HG02642 (cell line): Measurements from ENCODE around the gene FASN.
A peak's percentile ranks its signal among the peaks of the same experiment; 100 is the strongest.
"Not testable (repeated sequence)": the region's sequence is repeated elsewhere in the genome, so short reads cannot be mapped to it uniquely, and the experiment has no call there.

Experiments used
- ATAC-seq: cut with Tn5 transposase; IDR thresholded peaks from one replicate; pipeline ENCODE4 v1.9.1; 2021; ENCODE audit warnings: mild to moderate bottlenecking; ENCODE audit not compliant: unreplicated experiment, poor library complexity

The FASN gene

DNA sequence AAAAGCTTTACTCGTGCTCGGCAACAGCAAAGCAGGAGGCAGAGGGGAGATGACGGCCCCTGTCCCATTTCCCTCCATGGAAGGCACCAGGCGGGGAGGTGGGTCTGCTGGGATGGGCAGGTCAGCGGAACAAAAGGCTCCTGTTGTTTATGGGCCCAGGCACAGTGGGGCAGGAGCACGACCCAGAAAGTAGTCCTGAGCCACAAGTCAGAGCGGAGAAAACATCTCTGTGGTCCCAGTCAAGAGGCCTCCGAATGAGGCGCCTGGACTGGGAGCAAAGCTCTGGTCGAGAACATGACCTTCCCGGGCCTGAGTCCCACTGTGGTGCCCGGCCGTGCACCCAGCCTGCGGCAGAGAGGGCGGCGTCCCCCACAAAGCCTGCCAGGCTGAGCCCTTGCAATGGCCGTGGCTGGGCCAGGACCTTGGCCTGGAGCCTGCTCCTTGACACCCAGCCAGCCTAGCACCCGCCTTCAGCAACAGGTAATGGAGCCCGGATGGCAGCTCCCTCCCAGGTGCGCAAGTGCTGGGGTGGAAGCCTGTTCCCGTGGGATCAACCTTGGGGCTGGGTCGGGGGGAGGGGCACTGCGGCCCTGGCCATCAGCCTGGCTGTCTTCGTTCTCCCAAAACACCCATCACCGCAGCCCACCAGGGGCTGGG is 50.0 kb downstream of the FASN start:
- ATAC-seq, result no peak

DNA sequence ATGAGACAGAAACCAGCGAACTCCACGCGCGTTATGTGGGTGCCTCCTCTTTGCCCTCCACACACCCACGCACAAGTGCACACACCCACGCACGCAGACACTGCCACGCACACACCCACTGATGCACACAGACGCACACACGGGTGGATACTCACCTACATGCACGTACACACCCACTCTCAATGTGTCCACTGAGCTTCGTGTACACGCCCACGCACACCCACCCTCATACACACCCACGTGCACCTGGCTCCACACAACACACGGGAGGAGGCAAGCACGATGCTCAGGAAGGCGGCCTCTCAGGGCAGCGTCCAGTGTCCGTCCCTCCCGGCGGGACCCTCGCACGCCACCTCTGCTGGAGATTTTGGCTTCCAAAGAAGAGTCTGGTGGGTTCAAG is 50.7 kb downstream of the FASN start:
- no peak for ATAC-seq

DNA sequence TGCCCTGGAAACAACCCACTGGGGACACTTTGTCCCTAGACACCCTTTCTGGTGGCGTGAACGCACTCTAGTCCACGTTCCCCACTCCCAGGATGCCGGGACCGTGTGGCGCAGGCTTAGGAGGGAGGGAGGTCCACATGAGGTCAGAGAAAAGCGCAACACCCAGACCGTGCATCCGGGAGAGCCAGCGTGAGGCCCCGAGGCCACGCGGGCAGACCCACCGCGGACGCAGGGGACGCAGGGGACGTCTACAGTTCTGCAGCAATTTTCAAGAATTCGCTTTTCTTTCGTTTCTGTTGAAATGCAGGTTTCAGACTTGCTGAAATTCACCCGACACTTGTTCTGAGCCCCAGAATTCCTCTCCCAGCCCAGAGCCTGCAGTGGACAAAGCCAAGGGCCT is 51.1 kb downstream of the FASN start:
- no peak for ATAC-seq

DNA sequence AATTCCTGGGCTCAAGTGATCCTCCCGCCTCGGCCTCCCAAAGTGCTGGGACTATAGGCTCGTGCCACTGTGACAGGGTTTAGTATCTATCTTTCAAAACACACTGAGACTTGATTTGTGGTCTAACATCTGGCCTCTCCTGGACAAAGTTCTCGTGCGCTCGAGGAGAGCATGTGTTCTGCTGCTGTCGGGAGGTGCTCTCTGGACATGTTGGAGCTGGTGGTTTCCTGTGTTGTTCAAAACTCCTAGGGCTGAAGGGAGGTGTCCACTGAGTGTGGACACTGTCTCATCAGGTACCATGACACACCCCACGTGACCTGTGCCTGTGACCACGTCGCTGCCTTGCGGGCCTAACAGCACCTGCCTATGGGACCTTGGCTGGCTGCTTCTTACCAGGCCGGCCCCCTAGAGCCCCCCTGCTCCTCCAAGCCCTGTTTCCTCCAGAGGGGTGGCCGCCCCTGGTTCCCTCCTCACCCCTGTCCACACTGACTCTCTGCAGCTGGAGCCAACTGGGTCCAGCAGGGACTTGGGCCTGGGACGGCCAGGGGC is 52.0 kb downstream of the FASN start:
- ATAC-seq, result no peak

DNA sequence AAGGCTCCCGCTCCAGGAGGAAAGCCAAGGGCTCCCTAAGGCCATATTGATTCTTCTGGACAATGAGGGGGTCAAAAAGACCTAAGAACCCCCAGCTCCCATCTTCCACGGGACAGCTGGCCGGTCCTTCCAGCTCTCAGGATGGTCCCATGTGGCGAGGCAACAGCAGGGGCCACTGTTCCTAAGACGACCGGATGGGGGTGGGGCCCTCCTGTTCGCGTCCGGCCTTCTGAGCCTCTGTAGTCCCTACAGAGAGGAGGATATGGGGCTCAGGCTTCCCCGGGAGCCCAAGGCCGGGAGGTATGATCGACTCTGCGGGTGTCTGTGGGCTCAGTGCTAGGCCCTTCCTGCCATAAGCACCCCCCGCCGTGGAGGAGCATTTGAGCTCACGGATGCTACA is 54.5 kb downstream of the FASN start:
- no peak for ATAC-seq

DNA sequence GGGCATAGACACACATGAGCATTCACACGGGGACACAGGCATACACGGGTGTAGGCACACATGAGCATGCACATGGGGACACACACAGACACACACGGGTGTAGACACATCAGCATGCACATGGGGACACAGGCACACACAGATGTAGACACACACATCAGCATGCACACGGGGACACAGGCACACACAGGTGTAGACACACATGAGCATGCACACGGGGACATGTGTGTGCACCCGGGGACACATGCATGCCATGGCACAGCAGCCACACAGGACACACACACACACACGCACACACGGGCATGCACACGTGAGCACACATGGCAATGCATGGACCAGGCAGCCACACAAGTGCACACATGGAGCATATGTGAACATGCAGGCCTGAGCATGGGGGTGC is 55.4 kb downstream of the FASN start:
- ATAC-seq, result no peak

- no peak for ATAC-seq
Observed at GRCh38 chr17:82041144-82041814, 56.8 kb downstream of the FASN start.

DNA sequence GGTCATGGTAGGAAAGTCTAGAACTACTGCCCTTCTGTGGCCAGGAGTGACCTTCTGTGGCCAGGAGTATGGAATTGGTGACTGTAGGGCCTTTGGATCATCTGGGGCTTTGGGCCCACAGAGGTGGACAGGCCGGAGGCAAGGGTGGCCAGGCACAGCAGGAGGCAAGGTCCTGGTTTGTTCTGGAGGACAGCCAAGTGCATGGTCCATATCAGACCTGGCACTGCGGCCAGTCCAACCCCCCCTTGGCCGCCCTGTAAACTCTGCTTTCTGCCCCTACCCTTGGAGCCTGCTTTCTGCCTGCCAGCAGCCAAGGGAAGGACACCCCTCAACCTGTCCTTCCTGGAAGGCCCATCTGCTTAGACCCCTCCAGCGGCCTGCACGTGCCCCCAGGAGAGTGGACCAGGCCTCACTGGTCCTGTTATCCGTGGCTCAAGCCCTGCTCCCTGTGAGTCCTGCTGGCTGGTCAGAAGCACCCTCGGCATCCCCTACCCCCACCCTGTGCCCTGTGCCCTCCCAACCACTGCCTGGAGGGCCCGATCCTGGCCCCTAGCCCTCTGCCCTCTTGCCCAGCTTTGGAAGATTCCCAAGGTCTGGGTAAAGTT is 58.2 kb downstream of the FASN start:
- ATAC-seq, result no peak

DNA sequence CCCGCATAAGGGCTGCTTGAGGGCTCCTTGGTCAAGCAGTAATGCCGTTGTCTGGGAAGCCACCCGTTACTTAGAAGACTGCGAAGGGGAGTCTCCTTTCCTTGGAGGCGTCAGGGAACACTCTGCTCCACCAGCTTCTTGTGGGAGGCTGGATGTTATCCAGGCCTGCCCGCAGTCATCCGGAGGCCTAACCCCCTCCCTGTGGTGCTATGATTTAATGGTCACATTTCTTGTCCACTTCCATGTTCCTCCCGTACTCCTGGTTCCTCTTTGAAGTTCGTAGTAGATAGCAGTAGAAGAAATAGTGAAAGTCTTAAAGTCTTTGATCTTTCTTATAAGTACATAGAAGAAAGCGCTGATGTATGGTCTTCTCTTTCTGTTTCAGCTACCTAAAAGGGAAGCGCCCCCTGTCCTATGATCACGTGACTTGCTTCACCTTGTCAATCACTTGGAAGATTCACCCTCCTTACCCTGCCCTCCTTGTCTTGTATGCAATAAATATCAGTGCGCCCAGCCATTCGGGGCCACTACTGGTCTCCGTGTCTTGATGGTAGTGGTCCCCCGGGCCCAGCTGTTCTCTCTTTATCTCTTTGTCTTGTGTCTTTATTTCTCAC is 59.1 kb downstream of the FASN start:
- not testable (repeated sequence) for ATAC-seq

DNA sequence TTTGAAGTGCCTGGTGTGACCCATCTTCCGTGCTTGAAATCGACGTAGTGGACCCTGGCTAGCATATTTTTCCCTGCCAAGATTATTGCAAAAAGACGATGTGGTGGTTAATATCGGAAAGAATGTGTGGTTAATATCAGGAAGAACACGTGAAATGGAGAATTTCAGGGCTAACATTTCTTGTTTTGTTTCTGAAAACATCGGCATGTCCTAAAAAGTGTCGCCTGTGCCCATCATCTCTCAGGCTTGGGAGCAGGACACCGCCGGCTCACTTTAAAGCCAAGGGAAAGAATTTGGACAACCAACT is 60.2 kb downstream of the FASN start:
- ATAC-seq, result no peak

GRCh38 chr17:82037092-82037888 is 60.7 kb downstream of the FASN start, which contains the start of gene DCXR:
TSS of gene DCXR (minus strand) at chr17:82037697. CDS start at chr17:82037682, 15 bp downstream.
- peak; percentile 88 for ATAC-seq

DNA sequence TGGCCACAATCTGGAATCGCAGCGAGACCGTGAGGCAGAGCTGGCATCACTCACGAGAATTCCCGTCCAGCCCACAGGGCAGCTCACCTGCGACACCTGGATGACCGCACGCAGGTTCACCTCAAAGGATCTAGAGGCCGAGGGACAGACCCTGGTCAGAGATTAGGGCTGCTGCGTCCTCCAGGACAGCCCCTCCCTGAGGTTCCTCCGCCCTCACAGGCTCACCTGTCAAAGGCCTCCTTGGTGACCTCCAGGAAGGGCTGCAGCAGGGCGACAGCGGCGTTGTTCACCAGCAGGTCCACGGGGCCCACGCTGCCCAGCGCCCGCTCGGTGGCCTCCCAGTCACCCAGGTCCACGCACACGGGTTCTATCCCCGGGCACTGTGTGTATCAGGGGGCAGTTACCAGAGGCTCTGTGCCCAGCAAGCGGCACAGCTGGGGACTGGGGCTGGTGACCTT is 61.4 kb downstream of the FASN start:
- ATAC-seq, result no peak

- ATAC-seq, result no peak
Observed at GRCh38 chr17:82035956-82036633, 61.9 kb downstream of the FASN start.

DNA sequence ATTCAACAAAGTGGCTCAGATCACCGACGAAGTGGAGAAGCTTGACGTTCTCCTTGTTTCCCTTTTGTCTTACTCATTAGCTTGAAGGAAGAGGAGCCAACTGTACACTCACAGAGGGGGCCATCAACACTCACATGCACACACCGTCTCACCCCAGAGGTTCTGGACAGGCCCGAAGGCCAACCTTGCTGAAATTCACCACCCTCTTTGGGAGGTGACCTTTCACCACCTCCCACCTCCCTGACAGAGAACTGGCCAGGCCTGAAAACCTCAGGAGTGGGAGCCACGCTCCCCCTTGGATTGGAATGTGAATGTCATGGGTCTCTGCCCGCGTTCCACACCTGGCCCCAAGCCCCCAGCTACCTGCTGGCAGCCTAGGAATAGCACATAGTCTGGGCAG is 62.5 kb downstream of the FASN start:
- ATAC-seq, result no peak

- ATAC-seq, result no peak
Observed at GRCh38 chr17:82034371-82035011, 63.5 kb downstream of the FASN start.

DNA sequence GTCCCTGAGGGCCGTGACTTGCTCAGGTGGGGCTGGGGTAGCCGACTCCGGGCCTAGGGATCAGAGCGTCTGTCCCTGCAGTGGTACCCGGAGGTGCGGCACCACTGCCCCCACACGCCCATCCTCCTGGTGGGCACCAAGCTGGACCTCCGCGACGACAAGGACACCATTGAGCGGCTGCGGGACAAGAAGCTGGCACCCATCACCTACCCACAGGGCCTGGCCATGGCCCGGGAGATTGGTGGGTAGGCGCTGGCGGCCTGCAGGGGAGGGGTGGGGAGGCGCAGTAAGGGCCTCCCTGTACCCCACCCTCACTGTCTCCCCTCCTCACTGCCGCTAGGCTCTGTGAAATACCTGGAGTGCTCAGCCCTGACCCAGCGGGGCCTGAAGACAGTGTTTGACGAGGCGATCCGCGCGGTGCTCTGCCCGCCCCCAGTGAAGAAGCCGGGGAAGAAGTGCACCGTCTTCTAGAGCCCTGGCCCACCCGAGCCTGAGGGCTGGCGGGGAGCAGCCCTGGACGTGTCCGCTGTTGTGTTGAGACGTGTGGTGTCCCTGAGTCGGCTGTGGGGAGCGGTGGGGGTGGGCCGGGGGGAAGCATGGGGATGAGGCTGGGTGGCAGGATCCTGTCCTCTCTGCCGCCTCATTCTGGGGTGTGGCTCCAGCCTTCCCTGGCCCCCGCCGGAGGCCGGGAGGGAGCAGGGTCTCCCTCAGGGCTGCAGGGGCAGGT is 64.5 kb downstream of the FASN start:
- ATAC-seq, result no peak

GRCh38 chr17:82031885-82032627 is 66.0 kb downstream of the FASN start:
- no peak for ATAC-seq

- ATAC-seq, result no peak
Observed at GRCh38 chr17:82031303-82031884, 66.6 kb downstream of the FASN start, which contains the start of gene RAC3. TSS of gene RAC3 (plus strand) at chr17:82031678. CDS start at chr17:82031762, 84 bp downstream.
